GM18870 (cell line): ENCODE data around the gene MCM8.

Source experiments
- ATAC-seq: cut with Tn5 transposase; IDR thresholded peaks from one replicate; pipeline ENCODE4 v1.9.1; 2021; ENCODE audit warnings: moderate library complexity; ENCODE audit not compliant: unreplicated experiment

MCM8 gene

DNA sequence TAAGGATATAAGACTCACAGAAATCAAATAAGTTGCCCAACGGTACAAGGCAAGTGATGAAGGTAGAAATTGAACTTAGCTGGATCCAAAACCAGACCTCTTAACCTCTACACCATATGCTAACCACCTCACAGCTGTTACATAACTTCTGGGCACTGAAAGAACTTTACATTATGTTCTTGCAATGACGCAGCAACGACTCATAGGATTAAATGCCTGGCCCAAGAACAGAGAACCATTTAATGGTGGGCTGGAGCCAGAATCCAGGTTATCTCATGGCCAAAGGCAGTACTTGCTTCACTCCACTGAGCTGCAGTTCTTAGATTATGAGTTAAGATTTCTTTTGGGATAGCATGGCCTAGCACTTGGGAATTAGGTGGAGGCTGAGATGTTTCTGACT is 4.5 kb upstream of the MCM8 start:
- ATAC-seq: no peak

DNA sequence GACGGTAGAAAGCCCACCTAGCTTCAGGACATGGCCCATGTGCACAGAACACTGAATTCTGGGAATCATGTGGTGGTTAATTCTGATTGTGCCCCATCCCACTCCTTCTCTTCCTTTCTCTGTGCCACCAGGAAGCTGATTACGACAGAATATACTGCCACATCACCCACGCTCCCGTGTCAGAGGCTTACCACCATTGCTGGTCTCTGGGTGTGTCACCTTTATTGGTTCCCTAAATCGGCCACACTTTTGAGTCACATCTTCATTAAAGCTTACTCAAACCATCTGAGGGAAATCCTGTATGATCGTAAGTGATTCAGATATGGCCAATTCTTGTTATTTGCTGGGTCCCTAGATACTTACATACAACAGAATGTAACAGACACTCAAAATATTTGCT is 3.2 kb upstream of the MCM8 start:
- no peak for ATAC-seq

DNA sequence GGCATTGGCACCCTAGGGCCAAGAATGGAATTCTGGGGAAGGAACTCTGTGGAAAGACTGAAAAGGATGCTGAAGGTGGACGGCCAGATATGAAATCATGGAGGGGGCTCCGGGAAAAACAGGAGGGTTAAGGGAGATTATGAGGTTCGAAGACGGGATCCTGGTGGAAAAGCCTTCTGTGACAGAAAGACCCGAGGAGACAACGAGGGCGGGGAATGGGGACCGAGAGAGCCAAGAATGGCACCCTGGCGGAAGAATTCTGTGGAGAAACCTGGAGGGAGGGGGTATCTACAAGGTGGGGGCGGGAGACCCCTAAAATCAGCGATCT is 545 bp upstream of the MCM8 start:
- ATAC-seq: no peak

- no peak for ATAC-seq
Measured at GRCh38 chr20:5967469-5967868, 17.0 kb downstream of the MCM8 start.

DNA sequence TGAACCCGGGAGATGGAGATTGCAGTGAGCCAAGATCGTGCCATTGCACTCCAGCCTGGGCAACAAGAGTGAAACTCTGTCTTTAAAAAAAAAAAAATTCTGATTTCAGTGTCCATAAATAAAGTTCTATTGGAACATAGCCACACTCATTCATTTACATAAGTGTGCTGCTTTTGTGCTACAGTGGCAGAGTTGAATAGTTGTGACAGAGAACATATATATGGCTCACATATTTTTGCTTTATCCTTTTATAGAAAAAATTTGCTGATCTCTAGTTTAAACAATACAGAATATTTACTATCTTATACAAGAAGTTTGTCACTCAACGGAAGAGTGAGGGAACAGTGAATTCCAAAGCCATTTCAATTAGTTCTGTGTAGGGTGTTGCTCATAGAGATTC is 18.0 kb downstream of the MCM8 start:
- no peak for ATAC-seq

- ATAC-seq: no peak
Measured at GRCh38 chr20:5969348-5969935, 19.0 kb downstream of the MCM8 start.

DNA sequence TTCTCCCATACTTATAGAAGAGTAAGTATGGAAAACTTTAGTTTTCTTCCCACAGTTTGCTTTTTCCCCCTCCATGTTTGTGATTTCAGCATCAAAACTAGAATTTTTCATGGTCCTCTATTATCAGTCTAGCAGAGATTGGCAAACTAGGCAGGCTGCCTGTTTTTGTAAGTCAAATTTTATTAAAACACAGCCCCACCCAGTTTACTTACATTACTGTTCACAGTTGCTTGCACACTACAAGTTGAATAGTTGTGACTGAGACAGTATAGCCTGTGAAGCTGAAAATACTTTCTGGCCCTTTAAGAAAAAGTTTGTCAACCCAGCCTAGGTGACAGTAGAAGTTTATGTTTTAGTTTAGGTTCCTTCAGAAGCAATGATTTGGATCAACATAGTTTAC is 19.5 kb downstream of the MCM8 start:
- ATAC-seq: no peak

- no peak for ATAC-seq
Measured at GRCh38 chr20:5970381-5970780, 19.9 kb downstream of the MCM8 start.

GRCh38 chr20:5971203-5971602 is 20.8 kb downstream of the MCM8 start:
- ATAC-seq: no peak

- no peak for ATAC-seq
Measured at GRCh38 chr20:5973172-5973571, 22.7 kb downstream of the MCM8 start.

- no peak for ATAC-seq
Measured at GRCh38 chr20:5973971-5974370, 23.5 kb downstream of the MCM8 start.

DNA sequence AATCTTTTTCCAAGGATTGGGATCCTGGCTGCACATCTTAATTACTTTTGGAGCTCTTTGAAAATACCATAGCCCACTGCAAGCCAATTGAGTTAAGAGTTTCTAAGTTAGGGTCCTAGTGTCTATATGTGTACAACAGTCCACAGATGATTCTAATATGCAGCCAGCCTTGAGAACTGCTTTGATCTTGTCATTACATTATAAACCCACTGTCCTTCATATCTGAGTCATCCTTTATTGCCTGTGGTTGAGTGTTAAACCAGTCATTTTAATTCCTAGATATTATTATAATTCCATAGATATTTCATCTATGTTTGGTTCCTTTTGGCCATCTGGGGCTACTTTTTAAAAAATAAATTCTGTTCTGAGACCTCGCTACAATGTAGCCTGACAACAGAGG is 24.1 kb downstream of the MCM8 start:
- no peak for ATAC-seq

- ATAC-seq: no peak
Measured at GRCh38 chr20:5975778-5976177, 25.3 kb downstream of the MCM8 start.

DNA sequence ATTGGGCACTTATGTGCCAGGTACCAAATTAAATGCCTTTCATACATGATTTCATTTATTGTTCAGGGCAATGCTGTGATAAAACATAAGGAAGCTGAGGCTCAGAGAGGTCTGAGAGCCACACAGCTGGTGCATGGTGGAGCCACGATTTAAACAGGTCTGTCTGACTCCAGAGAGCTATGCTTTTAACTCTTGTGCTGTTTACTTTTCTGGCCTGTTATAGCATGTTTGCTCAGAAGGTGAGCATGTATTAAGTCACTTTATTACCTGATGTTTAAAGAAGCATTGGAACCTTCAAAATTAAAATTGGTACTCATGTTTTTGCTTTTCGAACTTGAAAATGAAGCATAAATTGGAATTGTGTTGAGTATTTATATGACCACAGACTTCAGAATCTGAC is 26.8 kb downstream of the MCM8 start:
- no peak for ATAC-seq

DNA sequence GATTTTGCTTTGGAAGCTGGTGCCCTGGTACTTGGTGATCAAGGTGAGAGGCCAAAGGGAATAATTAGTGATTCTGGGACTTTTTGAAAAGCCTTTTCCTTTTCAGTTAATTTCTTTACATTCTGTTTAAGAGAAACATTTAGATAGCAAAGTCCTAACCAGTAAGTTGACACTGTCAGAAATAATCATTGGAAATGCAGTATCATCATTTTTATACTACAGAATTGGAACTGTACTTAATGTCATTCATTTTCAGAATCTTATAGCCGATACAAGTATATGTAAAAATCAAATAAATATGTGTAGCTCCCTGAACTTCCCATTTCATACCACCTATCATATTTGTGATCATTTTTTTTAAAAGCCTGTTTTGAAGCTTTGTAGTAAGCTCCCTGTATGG is 27.5 kb downstream of the MCM8 start:
- ATAC-seq: no peak

GRCh38 chr20:5979801-5980200 is 29.3 kb downstream of the MCM8 start:
- ATAC-seq: no peak

DNA sequence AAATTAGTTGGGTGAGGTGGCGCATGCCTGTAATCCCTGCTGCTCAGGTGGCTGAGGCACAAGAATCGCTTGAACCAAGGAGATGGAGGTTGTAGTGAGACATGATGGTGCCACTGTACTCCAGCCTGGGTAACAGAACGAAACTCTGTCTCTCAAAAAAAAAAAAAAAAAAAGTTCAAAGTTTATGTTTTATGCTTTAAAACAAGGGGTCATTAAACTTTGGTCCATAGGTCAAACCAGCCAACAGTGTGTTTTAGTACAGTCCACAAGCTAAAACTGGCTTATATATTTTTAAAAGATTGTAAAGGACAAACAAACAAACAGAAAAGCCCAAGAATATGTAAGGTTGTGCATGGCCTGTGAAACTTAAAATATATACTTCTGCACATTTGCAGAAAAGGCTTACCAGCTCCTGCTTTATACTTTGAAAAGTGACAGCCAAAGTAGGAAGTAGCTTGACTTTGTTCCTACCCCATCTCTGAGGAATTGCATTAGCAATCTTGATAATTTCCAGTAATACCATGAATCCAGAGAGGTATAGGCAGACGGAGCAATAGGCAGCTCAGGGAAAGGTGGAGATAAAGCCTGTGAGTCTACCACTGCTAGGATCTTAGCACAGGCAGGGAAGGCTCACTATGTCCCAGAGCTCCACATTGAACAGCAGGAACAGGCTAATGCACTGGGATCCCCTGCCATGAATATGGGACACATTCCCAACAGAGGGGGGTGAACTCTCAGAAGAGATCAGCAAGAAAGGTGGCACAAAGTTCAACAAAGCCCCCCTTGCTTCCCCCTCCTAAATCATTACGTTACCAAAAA is 30.5 kb downstream of the MCM8 start:
- ATAC-seq: no peak

DNA sequence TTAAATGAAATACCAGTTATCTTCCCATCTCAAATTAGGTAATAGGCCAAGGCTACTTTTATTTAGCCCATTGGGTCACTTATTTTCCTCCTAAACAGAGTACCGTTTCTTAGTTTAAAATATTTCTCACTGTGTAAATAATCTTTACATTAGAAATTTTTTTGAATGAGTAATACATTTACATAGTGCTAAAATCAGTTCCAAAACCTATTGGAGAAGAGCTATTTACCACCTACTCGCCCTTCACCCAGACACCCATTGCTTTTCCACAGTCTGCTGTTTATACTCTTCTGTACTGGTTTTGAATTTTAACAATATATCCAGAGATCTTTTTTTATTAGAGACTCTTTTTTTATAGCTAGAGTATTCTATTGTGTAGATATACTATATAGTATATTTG is 36.9 kb downstream of the MCM8 start:
- no peak for ATAC-seq

DNA sequence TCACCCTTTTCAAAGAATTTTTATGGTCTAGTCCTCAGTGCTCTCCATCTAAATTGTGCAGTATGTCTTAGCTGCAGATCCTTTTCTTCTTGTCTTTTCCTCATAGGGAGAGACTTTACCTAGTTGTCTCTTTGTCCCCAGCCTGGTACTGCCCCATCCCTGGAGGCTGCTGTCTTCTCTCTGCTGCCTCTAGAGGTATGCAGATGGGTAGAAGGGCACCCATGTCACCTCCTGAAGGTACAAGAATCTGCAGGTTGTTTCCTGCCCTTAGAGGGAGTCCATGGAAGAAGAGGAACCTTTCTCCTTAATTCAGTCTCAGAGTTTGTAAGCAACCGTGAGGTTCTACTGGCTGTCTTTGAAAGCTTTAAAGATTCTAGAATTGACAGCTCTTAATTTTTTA is 39.1 kb downstream of the MCM8 start:
- no peak for ATAC-seq

DNA sequence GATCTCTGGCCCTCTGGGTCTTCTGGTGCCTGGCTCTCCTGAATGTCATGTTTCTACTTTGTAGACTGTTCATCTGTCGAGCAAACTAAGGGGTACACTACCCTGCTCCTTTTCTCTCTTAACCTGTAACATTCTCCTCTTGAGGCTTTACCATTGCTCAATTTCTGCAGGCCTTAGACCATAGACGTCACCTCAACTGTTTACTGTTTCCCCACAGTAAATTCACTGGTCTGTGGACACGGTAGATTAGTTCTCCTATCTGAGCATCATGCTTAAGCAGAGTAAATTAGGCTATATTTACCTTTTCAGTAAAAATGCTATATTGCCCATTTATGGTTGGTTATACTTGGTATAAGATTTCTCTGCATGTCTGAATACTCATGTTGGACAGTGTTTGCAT is 40.5 kb downstream of the MCM8 start:
- no peak for ATAC-seq

- ATAC-seq: no peak
Measured at GRCh38 chr20:5991623-5992441, 41.4 kb downstream of the MCM8 start.

DNA sequence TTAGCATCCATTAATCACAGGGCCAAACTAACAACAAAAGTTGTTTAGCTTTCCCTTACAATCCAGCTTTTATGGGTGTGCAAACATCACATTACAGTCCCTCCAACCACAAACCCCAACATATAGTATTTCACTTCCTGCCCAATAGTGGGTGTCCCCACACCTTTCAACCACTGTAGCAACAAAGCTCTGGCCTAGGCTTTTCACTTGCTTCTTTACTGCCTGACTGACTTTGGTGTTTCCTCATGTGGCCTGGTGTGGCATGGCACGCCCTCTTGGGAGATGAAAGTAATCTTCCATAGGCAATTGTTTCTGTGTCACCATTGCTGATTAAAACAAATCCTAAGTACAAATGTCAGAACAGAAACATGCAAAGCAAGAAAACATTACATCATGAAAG is 46.3 kb downstream of the MCM8 start:
- ATAC-seq: peak; percentile 92
